ENCODE results near the gene DAGLA.

- no peak for TF ChIP-seq CTCF (IDR thresholded peaks at IDR 0.05; ENCODE audit: low read length)
- TF ChIP-seq EZH2phosphoT487 (IDR thresholded peaks at IDR 0.05; ENCODE audit: low read length), result no peak
Observed at GRCh38 chr11:61694602-61694939, 14.4 kb downstream of the DAGLA start.

Data from MM.1S (cell line).